Uterus (tissue), 2 donors: Measurements from ENCODE around the gene DNAJC6.

Experiments used
- CTCF ChIP-seq, 4 experiments: fragments of 200-600 bp in 2 of 4; fragments of 450-650 bp in 2 of 4; sonication (generic) in 2 of 4; IDR thresholded peaks; one replicate each; pipeline ENCODE4 v1.5.1; 2016 to 2019; ENCODE audit warnings: antibody characterized with exemption in 4 of 4, mild to moderate bottlenecking in 2 of 4, moderate library complexity in 1 of 4
- POLR2A ChIP-seq, 2 donors: fragments of 450-650 bp; IDR thresholded peaks; one replicate each; pipeline ENCODE4 v1.6.1; 2016; ENCODE audit warnings: antibody characterized with exemption in 2 of 2, mild to moderate bottlenecking in 1 of 2, moderate library complexity in 1 of 2

GRCh38 chr1:65321879-65322278, 12.5 kb downstream of the DNAJC6 start:
- TF ChIP-seq CTCF (IDR thresholded peaks at IDR 0.05), result no peak
- TF ChIP-seq POLR2A (IDR thresholded peaks at IDR 0.05), result no peak
